Hindlimb muscle (tissue), 1 donor: ENCODE measurements around the gene SYCP3. TPM values are rescaled to one million over a fixed set of nuclear protein-coding genes. Genes with fewer than 3 reads are reported as not detected.

Experiments
- polyA plus RNA-seq: library from polyadenylated mRNA; unstranded; fragments of 120-200 nt; gene quantifications from one replicate; pipeline ENCODE4 v1.2.1, GENCODE V29; 2013; ENCODE audit not compliant: insufficient read length

Gene SYCP3
- polyA plus RNA-seq, 1 donor: 0.41 TPM

Other genes with a start within 250 kb of the SYCP3 start
- 3,488 TPM for gene MYBPC1, start 144.5 kb downstream of the SYCP3 start, polyA plus RNA-seq
- 27.9 TPM for gene CHPT1, start 41.8 kb downstream of the SYCP3 start, polyA plus RNA-seq
- 18.1 TPM for gene GNPTAB, start 91.5 kb upstream of the SYCP3 start, polyA plus RNA-seq
- 3.5 TPM for gene DRAM1, start 138.1 kb upstream of the SYCP3 start, polyA plus RNA-seq